ENCODE data around the gene OOEP.

DNA sequence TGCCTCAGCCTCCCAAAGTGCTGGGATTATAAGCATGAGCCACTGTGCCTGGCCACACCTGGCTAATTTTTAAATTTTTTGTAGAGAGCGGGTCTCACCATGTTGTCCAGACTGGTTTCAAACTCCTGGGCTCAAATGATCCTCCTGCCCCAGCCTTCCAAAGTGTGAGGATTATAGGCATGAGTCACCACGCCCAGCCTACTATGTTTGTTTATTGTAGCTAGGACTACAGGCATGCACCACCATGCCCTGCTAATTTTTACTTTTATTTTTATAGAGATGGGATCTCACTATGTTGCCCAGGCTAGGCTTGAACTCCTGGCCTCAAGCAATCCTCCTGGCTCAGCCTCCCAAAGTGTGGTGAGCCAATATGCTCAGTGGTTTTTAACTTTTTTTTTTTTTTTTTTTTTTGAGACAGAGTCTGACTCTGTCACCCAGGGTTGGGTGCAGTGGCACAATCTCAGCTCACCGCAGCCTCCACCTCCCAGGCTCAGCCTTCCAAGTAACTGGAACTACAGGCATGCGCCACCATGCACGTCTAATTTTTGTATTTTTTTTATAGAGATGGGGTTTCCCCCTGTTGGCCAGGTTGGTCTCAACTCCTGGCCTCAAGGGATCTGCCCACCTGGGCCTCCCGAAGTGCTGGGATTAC lies 12.9 kb upstream of the OOEP start:
- TF ChIP-seq CTCF (conservative IDR thresholded peaks at IDR 0.05 in 1 of 2, IDR thresholded peaks at IDR 0.05 in 1 of 2; ENCODE audit: low read depth in 1 of 2, low read length in 2 of 2) (no peak), EZH2 (IDR thresholded peaks at IDR 0.05; ENCODE audit: low read length, missing control alignments) (no peak)
